Measurements from ENCODE around the gene CREBL2.

GRCh38 chr12:12661086-12661856 is 49.6 kb downstream of the CREBL2 start:
- TF ChIP-seq CTCF (IDR thresholded peaks at IDR 0.05; ENCODE audit: insufficient read depth, low read length, poor library complexity, severe bottlenecking), result no peak
- no peak for TF ChIP-seq EZH2phosphoT487 (conservative IDR thresholded peaks at IDR 0.05; ENCODE audit: low read length)

All from SU-DHL-6 (cell line).